WTC11 (cell line): ENCODE measurements around the gene NHLH2.

Experiments
- ATF2 ChIP-seq: sonication (generic); formaldehyde crosslinking; IDR thresholded peaks from 2 replicates; pipeline ENCODE4 v1.8.1; 2022; ENCODE audit warnings: low read depth, missing genetic modification reagents, borderline replicate concordance
- ESRRA ChIP-seq: sonication (generic); formaldehyde crosslinking; IDR thresholded peaks from 2 replicates; pipeline ENCODE4 v1.8.1; 2022; ENCODE audit warnings: mild to moderate bottlenecking, missing genetic modification reagents, borderline replicate concordance
- FOXP1 ChIP-seq: sonication (generic); formaldehyde crosslinking; IDR thresholded peaks from 2 replicates; pipeline ENCODE4 v1.8.0; 2022; ENCODE audit warnings: missing genetic modification reagents, mild to moderate bottlenecking, moderate library complexity, borderline replicate concordance
- PRDM15 ChIP-seq: sonication (generic); formaldehyde crosslinking; IDR thresholded peaks from 2 replicates; pipeline ENCODE4 v1.8.0; 2022; ENCODE audit warnings: missing genetic modification reagents
- PREB ChIP-seq: sonication (generic); formaldehyde crosslinking; IDR thresholded peaks from 2 replicates; pipeline ENCODE4 v1.8.1; 2022; ENCODE audit warnings: mild to moderate bottlenecking, missing genetic modification reagents, moderate library complexity, borderline replicate concordance
- SP1 ChIP-seq: sonication (generic); formaldehyde crosslinking; conservative IDR thresholded peaks from 2 replicates; pipeline ENCODE4 v1.8.1; 2022; ENCODE audit warnings: missing genetic modification reagents
- TEAD4 ChIP-seq: sonication (generic); formaldehyde crosslinking; IDR thresholded peaks from 2 replicates; pipeline ENCODE4 v1.8.0; 2022; ENCODE audit warnings: mild to moderate bottlenecking, missing genetic modification reagents
- ZNF232 ChIP-seq: sonication (generic); formaldehyde crosslinking; IDR thresholded peaks from 2 replicates; pipeline ENCODE4 v1.8.0; 2022; ENCODE audit warnings: mild to moderate bottlenecking, missing genetic modification reagents
- TF ChIP-seq, protein P1 (sequence below): fragments of 200-600 bp; IDR thresholded peaks from 2 replicates; pipeline ENCODE4 v1.8.0; 2022; ENCODE audit warnings: antibody characterized with exemption
- TF ChIP-seq, protein P2 (sequence below): sonication (generic); formaldehyde crosslinking; IDR thresholded peaks from 2 replicates; pipeline ENCODE4 v1.8.1; 2023; ENCODE audit warnings: mild to moderate bottlenecking, moderate library complexity, missing genetic modification reagents
- TF ChIP-seq, protein P3 (sequence below): sonication (generic); formaldehyde crosslinking; IDR thresholded peaks from 2 replicates; pipeline ENCODE4 v1.8.0; 2022; ENCODE audit warnings: mild to moderate bottlenecking, missing genetic modification reagents

- TF ChIP-seq, protein P1, sequence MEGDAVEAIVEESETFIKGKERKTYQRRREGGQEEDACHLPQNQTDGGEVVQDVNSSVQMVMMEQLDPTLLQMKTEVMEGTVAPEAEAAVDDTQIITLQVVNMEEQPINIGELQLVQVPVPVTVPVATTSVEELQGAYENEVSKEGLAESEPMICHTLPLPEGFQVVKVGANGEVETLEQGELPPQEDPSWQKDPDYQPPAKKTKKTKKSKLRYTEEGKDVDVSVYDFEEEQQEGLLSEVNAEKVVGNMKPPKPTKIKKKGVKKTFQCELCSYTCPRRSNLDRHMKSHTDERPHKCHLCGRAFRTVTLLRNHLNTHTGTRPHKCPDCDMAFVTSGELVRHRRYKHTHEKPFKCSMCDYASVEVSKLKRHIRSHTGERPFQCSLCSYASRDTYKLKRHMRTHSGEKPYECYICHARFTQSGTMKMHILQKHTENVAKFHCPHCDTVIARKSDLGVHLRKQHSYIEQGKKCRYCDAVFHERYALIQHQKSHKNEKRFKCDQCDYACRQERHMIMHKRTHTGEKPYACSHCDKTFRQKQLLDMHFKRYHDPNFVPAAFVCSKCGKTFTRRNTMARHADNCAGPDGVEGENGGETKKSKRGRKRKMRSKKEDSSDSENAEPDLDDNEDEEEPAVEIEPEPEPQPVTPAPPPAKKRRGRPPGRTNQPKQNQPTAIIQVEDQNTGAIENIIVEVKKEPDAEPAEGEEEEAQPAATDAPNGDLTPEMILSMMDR = no peak
- no peak for TF ChIP-seq TEAD4 (CRISPR knock-in tag)
- TF ChIP-seq ATF2 (CRISPR knock-in tag) = no peak
- TF ChIP-seq PRDM15 (CRISPR knock-in tag) = no peak
- TF ChIP-seq, protein P2, sequence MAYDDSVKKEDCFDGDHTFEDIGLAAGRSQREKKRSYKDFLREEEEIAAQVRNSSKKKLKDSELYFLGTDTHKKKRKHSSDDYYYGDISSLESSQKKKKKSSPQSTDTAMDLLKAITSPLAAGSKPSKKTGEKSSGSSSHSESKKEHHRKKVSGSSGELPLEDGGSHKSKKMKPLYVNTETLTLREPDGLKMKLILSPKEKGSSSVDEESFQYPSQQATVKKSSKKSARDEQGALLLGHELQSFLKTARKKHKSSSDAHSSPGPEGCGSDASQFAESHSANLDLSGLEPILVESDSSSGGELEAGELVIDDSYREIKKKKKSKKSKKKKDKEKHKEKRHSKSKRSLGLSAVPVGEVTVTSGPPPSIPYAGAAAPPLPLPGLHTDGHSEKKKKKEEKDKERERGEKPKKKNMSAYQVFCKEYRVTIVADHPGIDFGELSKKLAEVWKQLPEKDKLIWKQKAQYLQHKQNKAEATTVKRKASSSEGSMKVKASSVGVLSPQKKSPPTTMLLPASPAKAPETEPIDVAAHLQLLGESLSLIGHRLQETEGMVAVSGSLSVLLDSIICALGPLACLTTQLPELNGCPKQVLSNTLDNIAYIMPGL (CRISPR knock-in tag) = no peak
- TF ChIP-seq FOXP1 (CRISPR knock-in tag) = no peak
- no peak for TF ChIP-seq ZNF232 (CRISPR knock-in tag)
- TF ChIP-seq, protein P3, sequence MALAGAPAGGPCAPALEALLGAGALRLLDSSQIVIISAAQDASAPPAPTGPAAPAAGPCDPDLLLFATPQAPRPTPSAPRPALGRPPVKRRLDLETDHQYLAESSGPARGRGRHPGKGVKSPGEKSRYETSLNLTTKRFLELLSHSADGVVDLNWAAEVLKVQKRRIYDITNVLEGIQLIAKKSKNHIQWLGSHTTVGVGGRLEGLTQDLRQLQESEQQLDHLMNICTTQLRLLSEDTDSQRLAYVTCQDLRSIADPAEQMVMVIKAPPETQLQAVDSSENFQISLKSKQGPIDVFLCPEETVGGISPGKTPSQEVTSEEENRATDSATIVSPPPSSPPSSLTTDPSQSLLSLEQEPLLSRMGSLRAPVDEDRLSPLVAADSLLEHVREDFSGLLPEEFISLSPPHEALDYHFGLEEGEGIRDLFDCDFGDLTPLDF = no peak
- no peak for TF ChIP-seq ESRRA (CRISPR knock-in tag)
- no peak for TF ChIP-seq SP1 (CRISPR knock-in tag)
- TF ChIP-seq PREB (CRISPR knock-in tag) = no peak
Measured at GRCh38 chr1:115802416-115802815, 38.5 kb downstream of the NHLH2 start.
